Raji (cell line): ENCODE results near the gene ARHGAP19.
A peak's percentile ranks its signal among the peaks of the same experiment; 100 is the strongest.

Experiments used
- POLR2A ChIP-seq: IDR thresholded peaks from 2 replicates; pipeline ENCODE4 v1.6.1; 2011; ENCODE audit warnings: low read depth, low read length, control low read depth; ENCODE audit not compliant: insufficient read depth

ARHGAP19 gene

GRCh38 chr10:97328646-97329453 lies 36.4 kb upstream of the ARHGAP19 start:
- TF ChIP-seq POLR2A, result no peak

- TF ChIP-seq POLR2A, result no peak
Observed at GRCh38 chr10:97327348-97328294, 35.2 kb upstream of the ARHGAP19 start.

- no peak for TF ChIP-seq POLR2A
Observed at GRCh38 chr10:97325754-97326153, 33.3 kb upstream of the ARHGAP19 start.

DNA sequence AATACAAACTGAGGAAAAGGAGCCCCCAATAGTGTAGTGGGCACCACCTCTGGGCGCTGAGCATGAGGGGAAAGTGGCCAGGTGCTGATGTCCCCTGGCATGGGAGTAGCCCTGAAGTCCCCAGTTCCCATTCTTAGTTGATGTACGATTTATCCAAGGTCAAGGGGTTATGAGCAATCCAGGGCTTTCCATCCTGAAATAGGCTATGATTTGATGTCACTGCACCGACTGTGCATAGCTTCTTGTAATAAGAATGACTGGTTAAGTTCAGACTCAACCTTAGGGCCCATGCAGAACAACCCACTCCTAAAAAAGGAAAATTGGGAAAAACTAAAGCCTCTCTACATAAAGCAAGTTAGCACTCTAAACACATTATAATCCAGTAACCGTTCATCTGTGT lies 31.1 kb upstream of the ARHGAP19 start:
- no peak for TF ChIP-seq POLR2A

GRCh38 chr10:97321804-97322190 lies 29.4 kb upstream of the ARHGAP19 start:
- no peak for TF ChIP-seq POLR2A

- TF ChIP-seq POLR2A, result no peak
Observed at GRCh38 chr10:97321032-97321803, 28.8 kb upstream of the ARHGAP19 start.

DNA sequence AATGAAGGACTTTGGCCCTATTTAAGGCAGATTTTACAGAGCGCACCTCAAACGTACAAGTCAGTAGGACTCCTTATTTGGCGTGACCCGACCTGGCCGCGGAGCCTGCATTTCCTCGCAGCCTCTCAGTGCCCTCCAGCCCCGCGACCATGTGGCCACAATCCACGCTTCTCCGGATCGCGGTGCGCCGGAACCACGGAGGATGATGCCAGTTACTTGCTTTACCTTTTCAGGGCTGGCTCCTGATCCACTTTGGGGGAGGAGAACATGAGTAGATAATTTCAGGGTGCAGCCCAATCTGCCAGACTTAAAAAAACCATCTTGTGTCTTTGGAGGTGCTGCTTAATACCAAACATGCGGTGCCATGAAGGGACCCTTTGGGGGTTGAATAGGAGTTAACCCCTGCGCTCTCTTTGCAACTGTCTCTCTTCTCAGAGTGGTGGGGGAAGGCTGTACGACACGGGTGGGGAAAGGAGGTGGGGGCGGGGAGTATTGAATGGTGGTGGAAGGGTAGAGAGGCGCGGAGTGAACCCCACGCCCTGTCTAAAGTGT lies 28.1 kb upstream of the ARHGAP19 start:
- TF ChIP-seq POLR2A, result no peak

DNA sequence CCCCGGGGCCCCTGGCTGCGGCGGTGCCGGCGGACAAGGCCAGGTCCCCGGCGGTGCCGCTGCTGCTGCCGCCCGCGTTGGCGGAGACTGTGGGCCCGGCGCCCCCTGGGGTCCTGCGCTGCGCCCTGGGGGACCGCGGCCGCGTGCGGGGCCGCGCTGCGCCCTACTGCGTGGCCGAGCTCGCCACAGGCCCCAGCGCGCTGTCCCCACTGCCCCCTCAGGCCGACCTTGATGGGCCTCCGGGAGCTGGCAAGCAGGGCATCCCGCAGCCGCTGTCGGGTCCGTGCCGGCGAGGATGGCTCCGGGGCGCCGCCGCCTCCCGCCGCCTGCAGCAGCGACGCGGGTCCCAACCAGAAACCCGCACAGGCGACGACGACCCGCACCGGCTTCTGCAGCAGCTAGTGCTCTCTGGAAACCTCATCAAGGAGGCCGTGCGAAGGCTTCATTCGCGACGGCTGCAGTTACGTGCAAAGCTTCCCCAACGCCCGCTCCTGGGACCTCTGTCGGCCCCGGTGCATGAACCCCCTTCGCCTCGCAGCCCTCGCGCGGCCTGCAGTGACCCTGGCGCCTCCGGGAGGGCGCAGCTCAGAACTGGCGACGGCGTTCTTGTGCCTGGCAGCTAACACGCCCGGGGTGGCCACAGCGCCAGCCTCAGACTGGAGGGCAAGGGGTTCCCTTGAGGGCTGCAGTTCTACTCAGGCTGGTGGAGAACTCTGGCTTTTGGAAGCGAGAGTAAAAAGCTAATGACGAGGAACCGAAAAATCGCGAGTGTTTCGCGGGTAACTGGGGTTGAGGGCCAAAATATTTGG lies 27.4 kb upstream of the ARHGAP19 start:
- TF ChIP-seq POLR2A, result no peak

- TF ChIP-seq POLR2A, result peak; percentile 57
Observed at GRCh38 chr10:97318772-97319651, 26.6 kb upstream of the ARHGAP19 start, which contains the start of gene FRAT1. FRAT1 (plus strand) TSS chr10:97319271; CDS start chr10:97319454, 183 bp downstream.

- no peak for TF ChIP-seq POLR2A
Observed at GRCh38 chr10:97314671-97315070, 22.2 kb upstream of the ARHGAP19 start.

DNA sequence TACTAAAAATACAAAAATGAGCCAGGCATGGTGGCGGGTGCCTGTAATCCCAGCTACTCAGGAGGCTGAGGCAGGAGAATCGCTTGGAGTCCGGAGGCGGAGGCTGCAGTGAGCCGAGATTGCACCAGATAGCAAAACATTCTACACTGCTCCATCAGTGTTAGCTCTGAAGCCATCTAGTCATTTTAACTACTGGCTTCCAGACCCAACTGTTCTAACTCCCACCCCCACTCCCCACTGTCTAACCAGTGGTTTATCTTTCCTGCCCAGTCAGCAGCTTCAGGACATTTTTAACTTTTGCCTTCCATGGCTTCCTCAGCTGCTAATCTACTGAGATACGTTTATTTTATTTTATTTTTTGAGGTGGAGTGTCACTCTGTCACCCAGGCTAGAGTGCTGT lies 20.5 kb upstream of the ARHGAP19 start:
- no peak for TF ChIP-seq POLR2A

- TF ChIP-seq POLR2A, result no peak
Observed at GRCh38 chr10:97311111-97311626, 18.7 kb upstream of the ARHGAP19 start.
